Right forelimb (tissue), 1 donor: ENCODE data around the gene IFT74.
A peak's percentile ranks its signal among the peaks of the same experiment; 100 is the strongest.

Experiments used
- DNase-seq: peaks from one replicate; pipeline ENCODE4 v3.0.0-alpha.2; 2018

IFT74 gene

DNA sequence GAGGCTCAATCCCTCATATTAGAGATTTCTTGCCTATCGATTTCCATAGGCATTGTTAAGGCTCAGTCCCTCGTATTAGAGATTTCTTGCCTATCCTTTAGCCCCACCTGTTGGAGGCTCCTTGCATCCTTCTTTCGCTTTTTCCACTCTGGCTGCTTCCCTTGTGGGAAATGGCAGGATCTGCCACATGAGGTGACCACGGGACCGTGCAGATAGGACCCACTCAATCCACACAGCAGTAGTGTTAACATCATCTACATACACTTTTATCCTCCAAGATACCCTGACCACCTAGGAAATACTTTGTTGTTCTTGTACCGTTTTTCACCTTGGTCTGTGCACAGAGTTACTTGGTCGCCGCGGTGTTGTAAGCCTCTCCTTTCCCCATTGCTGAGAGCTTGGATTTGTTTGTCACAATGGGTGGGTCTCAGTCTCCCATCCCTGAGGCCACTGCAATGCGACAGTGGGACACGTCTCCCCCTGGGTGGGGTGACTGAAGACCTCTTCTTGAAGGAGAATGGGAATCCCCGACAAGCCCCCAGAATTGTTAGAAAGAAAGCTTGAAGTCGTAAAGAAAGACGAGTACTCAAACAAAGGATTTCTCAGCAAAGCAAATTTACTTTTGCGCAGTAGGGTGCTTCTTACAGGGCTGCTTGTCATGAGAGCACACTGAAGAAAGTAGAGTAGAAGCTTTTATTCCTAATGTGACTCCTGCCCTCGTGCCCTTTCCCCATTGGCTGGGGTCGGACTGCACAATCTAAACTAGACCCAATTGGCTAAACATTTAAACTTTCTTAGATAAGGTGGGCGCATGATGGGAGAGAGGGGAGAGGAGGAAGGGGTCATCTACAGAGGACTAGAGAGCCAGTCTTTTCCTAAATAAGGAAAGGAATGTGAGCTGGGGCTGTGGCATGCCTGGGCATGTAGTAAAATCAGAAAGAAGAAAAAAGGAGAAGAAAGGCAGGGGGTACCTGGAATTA, 19.8 kb downstream of the IFT74 start:
- DNase-seq, result no peak

DNA sequence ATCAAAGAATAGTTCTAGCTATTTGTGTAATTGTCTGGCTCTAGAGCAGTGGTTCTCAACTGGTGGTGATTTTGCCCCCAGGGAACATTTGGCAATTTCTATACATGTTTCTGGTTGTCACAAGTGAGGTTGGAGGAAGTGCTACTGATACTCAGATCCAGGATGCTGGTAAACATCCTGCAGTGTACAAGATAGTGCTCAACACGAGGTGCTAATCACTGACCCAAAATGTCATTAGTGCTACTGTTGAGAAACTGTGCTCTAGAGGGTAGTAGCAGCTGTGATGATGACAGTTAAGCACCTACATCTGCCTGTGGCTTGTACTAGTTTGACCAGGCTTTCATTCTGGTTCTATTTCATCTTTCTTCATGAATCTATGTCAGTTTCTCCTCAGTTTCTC, 27.1 kb downstream of the IFT74 start:
- DNase-seq, result no peak

DNA sequence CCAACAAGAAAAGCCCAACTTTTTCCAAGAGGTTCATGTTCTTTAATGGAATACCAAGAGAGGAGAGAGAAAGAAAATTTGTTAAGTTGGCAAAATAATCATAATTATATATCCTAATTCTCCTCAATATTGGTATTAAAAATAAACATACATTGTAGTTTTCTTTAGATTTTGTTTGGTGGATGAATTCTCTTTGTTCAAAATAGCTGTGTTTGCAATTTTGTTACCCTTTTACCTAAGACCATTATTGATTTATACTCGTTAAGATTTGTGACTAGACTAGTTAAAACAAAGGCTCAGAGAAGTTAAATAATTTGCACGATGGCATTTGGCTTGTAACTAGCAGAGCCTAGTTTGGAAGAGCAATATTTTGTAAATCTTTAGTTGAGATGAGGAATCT, 39.6 kb downstream of the IFT74 start:
- DNase-seq, result no peak

DNA sequence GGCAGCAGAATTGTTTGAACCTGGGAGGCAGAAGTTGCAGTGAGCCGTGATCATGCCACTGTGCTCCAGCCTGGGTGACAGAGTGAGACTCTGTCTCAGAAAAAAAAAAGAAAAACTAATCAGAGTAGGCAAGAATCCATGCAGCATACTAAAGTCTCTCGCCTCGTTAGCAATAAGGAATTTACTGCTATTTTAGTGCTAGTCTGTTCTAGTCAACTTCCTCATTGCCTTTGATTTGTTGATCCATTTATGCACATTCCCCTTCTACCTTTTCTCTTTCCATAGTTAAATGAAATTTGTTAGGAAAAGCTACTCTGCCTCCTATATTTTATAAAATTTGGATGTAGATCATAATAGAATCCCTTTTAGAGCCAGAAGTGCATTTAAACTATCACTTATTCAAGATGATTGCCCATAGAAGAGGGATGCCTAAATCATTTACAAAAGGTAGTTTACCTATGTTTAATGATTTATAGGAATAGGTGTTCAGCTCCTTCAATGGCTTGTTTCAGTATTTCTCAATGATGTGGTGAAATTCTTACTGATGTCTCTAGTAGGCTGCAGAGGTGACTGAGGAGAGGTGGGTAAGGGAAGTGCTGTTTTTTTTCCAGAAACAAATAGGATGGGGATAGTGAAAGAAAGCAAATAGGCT, 47.3 kb downstream of the IFT74 start:
- no peak for DNase-seq

DNA sequence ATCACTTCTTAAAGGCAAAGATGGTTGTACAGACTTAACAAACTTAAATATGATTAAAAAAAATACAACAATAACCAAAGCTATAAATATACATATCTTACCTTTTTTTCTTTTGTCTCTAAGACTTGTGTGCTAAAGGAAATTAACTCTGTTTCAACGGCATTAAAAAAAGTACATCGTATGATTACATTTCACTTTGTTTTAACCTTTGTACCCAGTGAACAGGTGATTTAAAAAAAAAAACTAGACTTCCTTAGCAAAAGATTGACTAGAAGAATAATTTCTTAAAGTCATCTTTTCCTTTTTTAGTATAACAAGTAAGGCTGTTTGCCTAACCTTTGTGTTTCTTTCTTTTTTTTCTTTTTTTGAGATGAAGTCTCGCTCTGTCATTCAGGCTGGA, 49.3 kb downstream of the IFT74 start, which contains the start of gene LRRC19:
TSS of gene LRRC19 (minus strand) at position 182 of the 400 bp plus-strand sequence. CDS start 5,978 bp downstream, outside the sequence.
- DNase-seq, result no peak

DNA sequence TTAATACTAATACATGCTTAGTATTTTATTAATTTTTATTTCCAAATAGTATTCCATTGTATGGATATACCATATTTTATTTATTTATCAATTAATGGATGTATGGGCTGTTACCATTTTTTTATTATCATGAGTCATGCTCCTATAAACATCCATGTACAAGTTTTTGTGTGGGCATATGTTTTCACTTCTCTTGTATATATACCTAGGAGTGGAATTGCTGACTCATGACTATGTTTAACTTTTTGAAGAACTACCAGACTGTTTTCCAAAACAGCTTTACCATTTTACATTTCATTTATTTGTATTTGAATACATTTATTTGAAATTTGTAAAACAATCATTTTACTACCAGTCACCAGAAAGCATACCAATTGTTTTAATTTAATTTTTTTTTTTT, 63.4 kb downstream of the IFT74 start:
- no peak for DNase-seq

DNA sequence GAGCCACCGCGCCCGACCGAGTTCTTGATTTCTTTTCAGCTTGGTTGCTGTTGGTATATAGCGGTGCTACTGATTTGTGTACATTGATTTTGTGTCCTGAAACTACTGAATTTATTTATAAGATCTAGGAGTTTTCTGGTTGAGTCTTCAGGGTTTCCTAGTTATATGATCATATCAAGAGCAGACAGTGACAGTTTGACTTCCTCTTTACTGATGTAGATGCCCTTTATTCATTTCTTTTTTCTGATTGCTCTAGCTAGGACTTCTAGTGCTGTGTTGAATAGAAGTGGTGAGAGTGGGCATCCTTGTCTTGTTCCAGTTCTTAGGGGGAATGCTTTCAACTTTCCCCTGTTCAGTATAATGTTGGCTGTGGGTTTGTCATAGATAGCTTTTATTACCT, 66.7 kb downstream of the IFT74 start:
- DNase-seq, result no peak

DNA sequence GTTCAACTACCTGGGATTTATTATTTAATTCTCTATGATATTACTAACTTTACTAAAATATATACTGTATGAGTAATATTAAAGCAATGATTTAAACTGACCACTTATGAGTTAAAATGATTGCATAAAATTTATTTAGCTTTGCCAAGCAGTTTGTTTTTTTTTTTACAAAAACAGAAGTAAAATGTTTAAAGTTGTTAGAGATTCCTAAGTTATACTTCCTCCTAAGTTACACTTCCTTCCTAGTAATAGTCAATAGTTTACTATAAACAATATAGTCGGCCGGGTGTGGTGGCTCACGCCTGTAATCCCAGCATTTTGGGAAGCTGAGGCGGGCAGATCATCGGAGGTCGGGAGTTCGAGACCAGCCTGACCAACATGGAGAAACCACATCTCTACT, 73.0 kb downstream of the IFT74 start:
- DNase-seq, result no peak

DNA sequence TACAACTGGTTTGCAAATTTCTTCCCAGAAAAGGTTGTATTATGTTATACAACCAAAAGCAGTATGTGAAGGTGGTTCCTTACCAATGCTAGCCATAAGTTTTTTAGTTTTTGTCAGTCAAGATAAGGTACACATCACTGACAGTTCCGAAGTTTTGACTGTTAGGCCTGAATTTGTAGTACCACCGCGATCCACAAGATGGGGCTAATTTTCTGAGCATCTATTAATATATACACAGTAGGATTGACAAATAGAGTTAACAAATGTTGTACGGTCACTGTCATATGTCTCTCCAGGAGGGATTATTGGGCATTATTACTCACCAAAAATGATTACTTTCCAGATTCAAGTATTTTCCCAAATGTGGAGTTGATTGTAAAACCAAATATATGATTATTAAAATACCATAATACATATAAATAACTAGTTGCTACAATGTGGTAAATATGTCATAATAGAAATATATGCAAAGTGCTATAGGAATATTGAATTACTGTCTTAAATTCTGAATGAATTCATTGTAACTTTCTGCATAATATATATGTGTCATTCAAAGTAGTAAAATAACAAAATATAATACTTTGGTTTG, 77.7 kb downstream of the IFT74 start:
- peak; percentile 55 for DNase-seq

DNA sequence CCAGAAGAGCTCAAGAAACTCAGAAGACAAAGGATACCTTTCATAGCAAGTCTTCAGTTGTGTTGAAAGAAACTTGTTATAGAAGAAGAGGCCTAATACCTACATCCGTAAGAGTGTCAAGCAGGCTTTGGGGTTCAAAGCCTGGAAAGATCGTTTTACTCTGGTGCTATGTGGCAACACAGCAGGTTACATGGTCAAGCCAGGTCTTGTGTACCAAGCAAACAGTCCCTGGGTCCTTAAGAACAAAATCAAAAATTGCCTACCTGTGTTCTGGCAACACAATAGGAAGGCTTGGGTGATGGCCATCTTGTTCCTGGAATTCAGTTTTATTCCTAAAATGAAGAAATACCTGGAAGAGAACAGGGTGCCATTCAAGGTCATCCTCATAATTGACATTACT, 81.3 kb downstream of the IFT74 start:
- no peak for DNase-seq

DNA sequence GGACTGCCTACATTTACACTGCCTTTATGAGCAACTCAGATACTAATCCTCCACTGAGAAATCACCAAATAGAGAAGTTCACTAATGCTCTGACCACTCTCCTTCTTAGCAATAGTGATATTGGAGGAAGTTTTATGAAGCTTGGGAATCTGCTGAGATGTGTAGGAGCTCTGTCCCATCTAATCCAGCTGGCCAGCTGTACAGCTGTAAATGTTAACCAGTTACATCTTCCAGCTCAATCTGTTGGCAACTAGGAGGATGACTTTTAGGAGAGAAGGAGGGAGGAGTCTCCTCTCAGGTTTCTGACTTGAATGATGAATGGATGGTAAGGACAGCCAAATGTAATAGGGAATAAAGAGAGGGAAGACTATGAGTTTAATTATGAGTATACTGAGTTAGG, 85.5 kb downstream of the IFT74 start:
- DNase-seq, result no peak

DNA sequence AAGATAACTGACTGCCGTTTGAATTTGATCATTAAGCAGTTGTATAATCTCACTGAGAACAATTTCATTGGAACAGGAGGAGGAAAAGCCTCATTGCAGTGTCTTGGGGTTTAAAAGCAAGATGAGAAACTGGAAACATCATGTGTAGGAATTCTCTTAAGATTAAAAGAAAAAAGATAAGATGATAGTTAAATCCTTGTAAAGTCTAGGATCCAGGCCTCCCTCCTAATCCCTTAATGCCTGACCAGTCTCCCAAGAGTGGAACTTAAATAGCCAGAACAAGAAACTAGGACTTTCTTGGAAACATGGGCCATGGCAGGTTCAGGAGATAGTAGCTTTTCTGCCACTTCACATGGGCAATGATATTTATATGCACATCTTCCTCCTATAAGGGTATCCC, 86.3 kb downstream of the IFT74 start:
- no peak for DNase-seq

DNA sequence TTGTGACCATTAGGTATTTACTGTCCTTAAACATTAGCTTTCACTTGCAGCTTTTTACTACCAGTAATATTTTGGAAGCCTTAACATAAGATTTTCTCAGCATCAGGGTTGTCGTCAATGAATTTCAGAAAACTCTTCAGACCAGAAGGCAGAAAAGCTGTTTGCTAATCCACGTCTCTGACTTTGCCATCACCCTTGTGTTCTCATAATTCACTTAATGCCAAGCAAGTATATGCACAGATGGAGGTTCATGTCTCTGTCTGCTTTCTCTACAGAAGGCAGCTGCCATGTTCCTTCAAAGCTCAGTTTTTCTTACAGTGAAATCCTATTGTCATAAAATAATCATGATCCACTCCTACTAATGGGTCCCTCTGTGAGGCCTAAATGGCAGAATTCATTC, 87.0 kb downstream of the IFT74 start:
- no peak for DNase-seq

DNA sequence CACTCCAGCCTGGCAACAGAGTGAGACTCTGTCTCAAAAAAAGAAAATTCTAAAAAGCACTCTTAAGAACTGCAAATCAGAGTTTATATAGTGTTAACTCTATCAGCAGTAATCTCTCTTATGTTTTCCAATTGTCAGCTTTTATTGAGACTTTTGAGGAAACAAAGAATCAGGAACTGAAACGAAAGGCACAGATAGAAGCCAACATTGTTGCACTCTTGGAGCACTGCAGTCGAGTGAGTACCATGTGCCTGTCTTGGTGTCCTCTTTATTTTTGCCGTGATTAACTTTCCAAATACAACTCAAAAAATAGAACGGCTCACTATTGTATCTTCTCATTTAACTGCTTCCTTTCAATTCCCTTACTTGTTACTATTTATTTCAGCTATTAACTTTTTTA, 90.9 kb downstream of the IFT74 start:
- DNase-seq, result no peak

DNA sequence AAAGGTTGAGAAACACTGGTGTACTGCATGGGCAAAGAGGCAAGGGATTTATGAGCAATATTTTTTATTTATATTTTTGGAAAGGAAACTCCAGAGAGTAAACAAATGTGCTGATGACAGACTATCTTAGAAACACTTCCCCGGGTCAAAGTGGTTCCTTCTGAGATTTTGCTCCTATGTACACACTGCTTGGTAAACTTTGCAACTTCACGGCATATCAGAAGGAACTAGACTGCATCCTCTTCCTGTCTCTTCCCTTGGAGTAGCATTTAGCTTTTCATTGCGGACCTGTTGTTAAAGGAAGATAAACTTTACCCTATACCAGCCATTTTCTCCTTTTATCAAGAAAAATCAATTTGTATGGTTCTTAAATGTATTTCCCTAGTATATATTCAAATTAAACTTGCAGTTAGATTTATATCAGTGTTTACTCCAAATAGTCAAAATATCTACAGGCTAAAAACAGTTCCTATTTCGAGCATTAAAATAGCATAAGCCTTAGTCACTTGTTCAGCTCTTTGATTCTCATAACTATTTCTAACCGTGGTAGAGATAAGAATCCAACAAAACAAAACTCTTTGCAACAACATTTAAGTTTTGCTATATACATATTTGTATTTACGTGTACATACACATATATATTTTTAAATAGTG, 97.3 kb downstream of the IFT74 start:
- DNase-seq, result no peak

DNA sequence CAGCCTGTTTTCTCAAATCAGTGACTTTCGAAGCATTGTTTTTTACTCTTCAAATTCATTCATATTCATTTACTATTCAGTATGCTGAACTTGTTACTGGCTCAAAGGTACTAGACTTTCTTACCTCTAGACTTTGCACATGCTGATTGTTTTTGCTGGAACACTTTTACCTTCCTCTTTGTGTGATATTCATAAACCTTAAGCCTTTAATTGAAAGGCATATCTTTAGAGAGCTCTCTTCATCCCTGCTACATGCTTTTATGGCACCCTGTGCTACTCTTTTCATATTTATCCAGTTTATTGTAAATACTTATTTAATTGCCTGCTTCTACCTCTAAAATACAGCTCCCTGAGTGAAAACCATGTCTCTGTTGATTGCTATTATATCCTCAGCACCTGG, 97.9 kb downstream of the IFT74 start:
- no peak for DNase-seq

DNA sequence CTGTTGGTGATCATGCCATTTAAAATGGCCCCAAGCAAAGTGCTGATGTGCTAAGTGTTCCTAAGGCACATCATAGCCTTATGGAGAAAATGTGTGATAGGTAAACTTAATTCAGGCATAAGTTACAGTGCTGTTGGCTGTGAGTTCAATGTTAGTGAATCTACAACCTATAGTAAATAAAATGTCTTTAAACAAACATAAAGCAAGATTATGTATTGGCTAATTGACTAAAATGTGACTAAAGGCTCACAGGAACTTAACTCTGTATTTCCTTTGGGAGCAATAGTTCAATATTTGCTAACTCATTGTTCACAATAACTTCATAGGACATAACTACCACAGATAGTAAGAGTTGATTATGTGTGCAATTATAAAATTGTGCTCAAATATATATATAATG, 98.6 kb downstream of the IFT74 start:
- DNase-seq, result no peak

DNA sequence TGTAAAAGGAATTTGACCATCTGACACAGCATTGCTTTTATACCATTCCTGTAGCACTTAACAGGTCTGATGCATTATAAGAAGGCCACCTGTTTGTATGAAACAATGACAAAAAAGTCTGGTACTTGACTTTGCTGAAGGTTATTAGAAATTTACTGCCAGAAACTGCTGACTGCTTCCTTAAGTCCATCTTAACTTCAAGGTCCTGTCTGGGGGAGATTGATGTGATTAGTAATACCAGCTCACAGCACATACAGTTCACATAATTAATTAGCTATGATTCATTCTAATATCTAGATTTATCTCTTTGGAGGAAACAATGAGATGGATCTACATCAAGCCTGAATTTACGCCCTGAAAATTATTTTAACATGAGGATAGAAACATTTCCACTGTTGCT, 103.2 kb downstream of the IFT74 start:
- DNase-seq, result no peak

DNA sequence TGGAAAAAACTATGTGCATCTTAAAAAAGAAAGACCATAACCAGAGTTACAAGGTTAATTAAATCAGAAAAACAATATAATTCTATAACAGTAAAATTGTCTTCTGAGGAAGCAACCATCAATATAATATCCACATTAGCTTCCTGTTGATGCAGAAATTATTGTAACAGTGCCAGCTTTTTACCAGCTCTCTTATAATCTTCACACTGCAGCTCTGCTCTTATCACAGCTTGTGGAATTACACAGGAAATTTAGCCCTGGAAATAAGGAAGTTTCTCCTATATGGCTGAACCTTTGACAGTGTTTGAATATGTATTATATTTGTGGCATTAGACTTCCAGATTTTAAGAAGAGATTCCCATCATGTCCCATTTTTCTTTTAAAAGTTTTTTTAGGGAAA, 103.7 kb downstream of the IFT74 start:
- no peak for DNase-seq

DNA sequence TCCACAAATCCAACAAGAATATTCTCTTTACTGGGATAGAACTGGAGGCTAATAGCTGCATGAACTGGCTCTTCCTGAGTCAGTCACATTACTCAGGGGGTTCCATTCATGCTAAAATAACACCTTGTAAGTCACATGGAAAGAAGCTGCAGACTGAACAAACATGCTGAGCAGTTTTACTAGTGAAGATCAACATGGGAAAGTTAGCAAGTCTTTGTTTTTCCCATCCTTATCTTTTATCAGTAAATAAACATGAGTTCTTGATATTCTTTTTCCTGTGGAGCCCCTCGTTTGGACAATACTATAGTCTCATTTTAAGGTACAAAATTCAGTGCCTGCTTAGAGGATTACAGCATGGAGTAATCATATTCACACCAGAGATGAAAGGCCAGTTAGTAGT, 109.1 kb downstream of the IFT74 start:
- DNase-seq, result no peak

DNA sequence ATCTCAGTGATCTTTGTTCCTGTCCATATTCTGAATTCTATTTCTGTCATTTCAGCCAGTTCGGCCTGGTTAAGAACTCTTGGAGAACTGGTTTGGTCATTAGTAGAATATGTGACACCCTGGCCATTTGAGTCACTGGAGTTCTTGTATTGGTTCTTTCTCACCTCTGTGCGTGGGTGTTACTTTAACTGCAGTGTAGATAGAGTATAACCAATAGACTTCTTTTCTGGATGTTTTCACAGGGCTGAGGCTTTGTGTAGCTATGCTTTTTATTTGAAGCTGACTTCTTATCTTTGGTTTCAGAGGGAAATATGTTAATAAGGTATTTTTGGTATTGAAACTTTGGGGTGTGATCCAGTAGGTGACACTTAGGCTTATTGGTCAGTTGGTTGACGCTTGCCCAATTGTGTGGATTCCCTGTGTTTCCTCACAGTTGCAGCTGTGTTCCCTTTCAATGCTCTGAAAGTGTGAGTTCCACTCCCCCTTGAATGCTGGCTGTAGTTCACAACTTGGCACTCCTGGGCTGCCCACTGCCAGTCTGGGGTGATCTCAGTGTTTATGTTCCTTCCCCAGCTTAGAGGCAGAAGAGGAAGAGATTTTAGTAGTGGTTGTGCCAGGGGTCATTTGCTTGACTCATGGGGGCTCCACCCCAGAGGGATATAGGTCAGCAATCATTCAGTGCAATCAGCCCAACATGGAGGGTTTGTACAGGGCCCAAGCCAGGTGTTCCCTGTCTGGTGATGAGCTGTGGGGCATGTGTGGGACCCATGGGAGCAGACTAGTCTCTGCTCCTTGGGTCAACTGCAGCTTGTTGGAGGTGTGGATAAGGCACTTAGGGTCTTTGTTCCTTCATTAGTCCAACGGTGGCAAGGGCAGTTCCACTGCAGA, 117.9 kb downstream of the IFT74 start:
- DNase-seq, result no peak

DNA sequence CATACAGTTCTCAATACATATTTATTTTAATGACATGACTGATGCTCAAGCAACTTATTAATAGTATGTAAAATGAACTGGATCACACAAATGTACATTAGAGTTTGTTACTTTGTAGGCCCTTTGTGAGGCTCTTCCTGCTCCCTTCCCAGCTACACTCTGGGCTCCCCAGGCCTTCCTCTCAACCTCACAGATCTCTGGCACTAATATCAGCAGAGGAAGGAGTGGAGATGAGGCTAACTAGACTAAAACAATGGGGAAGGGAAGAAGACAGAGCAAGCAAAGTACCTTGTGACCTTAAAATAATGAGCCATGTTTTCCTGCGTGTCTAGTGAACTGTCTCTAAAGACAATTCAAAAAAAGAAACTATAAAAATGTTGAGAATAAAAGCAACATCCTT, 122.5 kb downstream of the IFT74 start:
- no peak for DNase-seq
